ENCODE data around the gene TLR8.

DNA sequence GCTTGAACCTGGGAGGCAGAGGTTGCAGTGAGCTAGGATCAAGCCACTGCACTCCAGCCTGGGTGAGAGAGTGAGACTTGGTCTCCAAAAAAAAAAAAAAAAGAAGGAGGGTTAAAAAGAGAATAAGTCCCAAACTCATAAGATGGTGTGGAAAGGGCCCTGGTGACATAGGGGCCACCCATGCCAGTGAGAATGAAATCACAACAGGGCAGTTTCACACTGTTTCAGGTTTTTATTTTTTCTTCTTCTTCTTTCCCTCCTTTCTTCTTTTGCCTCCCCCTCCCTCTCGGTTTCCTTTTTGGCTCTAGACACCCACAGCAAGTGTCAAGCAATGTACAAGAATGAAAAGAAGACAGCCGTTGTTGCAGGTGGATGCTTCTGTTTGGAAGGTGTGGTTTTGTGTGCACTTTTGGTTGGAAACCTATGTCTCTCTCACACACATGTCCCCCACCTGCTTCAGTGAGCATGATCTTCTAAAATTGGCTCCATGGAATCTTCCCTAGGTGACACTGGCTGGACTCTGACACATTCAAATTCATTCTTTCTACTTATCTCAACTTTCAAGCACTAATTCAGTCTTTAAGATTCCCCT, 14.4 kb upstream of the TLR8 start:
- TF ChIP-seq GATA2 (IDR thresholded peaks at IDR 0.05; ENCODE audit: low read depth, low read length) (no peak), GATA3 (IDR thresholded peaks at IDR 0.05; ENCODE audit: low read depth, low read length) (no peak)
